ENCODE results near the gene RCSD1.

- TF ChIP-seq CTCF (IDR thresholded peaks at IDR 0.05) (no peak), POLR2A (IDR thresholded peaks at IDR 0.05) (no peak)
Observed at GRCh38 chr1:167746013-167746672, 116.1 kb downstream of the RCSD1 start.

All from thyroid gland (tissue), 4 donors.